ENCODE measurements around the gene ERMARD.

DNA sequence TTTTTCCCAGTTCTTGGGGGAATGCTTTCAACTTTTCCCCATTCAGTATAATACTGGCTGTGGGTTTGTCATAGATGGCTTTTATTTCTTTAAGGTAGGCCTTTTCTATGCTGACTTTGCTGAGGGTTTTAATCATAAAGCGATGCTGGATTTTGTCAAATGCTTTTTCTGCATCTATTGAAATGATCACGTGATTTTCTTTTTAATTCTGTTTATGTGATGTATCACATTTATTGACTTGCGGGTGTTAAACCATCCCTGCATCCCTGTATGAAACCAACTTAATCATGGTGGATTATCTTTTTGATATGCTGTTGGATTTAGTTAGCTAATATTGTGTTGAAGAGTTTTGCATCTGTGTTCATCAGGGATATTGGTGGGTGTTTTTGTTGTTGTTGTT is 65.6 kb downstream of the ERMARD start:
- TF ChIP-seq, protein P1, sequence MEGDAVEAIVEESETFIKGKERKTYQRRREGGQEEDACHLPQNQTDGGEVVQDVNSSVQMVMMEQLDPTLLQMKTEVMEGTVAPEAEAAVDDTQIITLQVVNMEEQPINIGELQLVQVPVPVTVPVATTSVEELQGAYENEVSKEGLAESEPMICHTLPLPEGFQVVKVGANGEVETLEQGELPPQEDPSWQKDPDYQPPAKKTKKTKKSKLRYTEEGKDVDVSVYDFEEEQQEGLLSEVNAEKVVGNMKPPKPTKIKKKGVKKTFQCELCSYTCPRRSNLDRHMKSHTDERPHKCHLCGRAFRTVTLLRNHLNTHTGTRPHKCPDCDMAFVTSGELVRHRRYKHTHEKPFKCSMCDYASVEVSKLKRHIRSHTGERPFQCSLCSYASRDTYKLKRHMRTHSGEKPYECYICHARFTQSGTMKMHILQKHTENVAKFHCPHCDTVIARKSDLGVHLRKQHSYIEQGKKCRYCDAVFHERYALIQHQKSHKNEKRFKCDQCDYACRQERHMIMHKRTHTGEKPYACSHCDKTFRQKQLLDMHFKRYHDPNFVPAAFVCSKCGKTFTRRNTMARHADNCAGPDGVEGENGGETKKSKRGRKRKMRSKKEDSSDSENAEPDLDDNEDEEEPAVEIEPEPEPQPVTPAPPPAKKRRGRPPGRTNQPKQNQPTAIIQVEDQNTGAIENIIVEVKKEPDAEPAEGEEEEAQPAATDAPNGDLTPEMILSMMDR (IDR thresholded peaks at IDR 0.05; ENCODE audit: low read length), result no peak
- no peak for TF ChIP-seq EZH2 (optimal IDR thresholded peaks at IDR 0.05; ENCODE audit: low read depth, low read length)

Data from MM.1S (cell line).